DND-41 (cell line): ENCODE measurements around the gene KDSR.

Source experiments
- ATAC-seq: fragments of 200-7000 bp; cut with Tn5 transposase; 3 replicates; pipeline ENCODE4 v1.9.1; 2021; ENCODE audit warnings: low read depth; ENCODE audit not compliant: insufficient read depth
- DNase-seq: peaks from one replicate; pipeline ENCODE4 v3.0.0-alpha.2; 2020
- H2AFZ ChIP-seq: 2 replicates; pipeline ENCODE4 v1.6.0; 2012; ENCODE audit warnings: low read depth, low read length
- H3K27ac ChIP-seq: 2 replicates; pipeline ENCODE4 v1.5.1; 2012; ENCODE audit warnings: low read length, inconsistent platforms
- H3K27me3 ChIP-seq: fragments of 200-600 bp; sonication (generic); 2 replicates; pipeline ENCODE4 v1.6.0; 2012; ENCODE audit warnings: low read length, mild to moderate bottlenecking, inconsistent platforms; ENCODE audit not compliant: insufficient read depth, poor library complexity
- H3K36me3 ChIP-seq: 2 replicates; pipeline ENCODE4 v1.5.1; 2012; ENCODE audit warnings: low read length, inconsistent platforms; ENCODE audit not compliant: insufficient read depth
- H3K4me1 ChIP-seq: 2 replicates; pipeline ENCODE4 v1.5.1; 2012; ENCODE audit warnings: mild to moderate bottlenecking, low read length; ENCODE audit not compliant: insufficient read depth
- H3K4me2 ChIP-seq: 2 replicates; pipeline ENCODE4 v1.6.0; 2012; ENCODE audit warnings: mild to moderate bottlenecking, moderate library complexity, low read length, inconsistent platforms; ENCODE audit not compliant: insufficient read depth
- H3K4me3 ChIP-seq, 2 experiments: fragments of 200-600 bp in 1 of 2; shearing (Covaris generic) in 1 of 2; 2 replicates each; pipeline ENCODE4 v1.5.1; 2012 to 2016; ENCODE audit warnings: inconsistent platforms in 2 of 2, low read length in 2 of 2, mild to moderate bottlenecking in 2 of 2, low read depth in 1 of 2, moderate library complexity in 1 of 2
- H3K79me2 ChIP-seq: 2 replicates; pipeline ENCODE4 v1.6.0; 2012; ENCODE audit warnings: low read length, inconsistent platforms; ENCODE audit not compliant: insufficient read depth
- H3K9ac ChIP-seq: 2 replicates; pipeline ENCODE4 v1.6.0; 2012; ENCODE audit warnings: low read depth, mild to moderate bottlenecking, inconsistent platforms, low read length, moderate library complexity
- H3K9me3 ChIP-seq: 2 replicates; pipeline ENCODE4 v1.5.1; 2012; ENCODE audit warnings: low read length, moderate library complexity, mild to moderate bottlenecking, inconsistent platforms; ENCODE audit not compliant: insufficient read depth, severe bottlenecking
- H4K20me1 ChIP-seq: 2 replicates; pipeline ENCODE4 v1.6.0; 2012; ENCODE audit warnings: low read length; ENCODE audit not compliant: insufficient read depth
- CTCF ChIP-seq: IDR thresholded peaks from 2 replicates; pipeline ENCODE4 v1.5.1; 2012; ENCODE audit warnings: borderline replicate concordance, low read length, moderate library complexity, mild to moderate bottlenecking; ENCODE audit not compliant: poor library complexity, severe bottlenecking; ENCODE audit errors: extremely low read depth
- EZH2 ChIP-seq: IDR thresholded peaks from 3 replicates; pipeline ENCODE4 v1.6.1; 2012; ENCODE audit warnings: borderline replicate concordance, low read depth, mild to moderate bottlenecking, moderate library complexity, low read length, inconsistent platforms; ENCODE audit not compliant: severe bottlenecking

Gene KDSR

GRCh38 chr18:63402246-63403162 lies 35.5 kb upstream of the KDSR start:
- no peaks in the 10 kb centered on the region for H4K20me1 ChIP-seq
- no peak overlapping the region for H2AFZ ChIP-seq
- H3K79me2 ChIP-seq: peaks cover 7% of the 10 kb centered on the region; the same call in 1 of the 2 replicates
- H3K36me3 ChIP-seq: peaks cover 84% of the 10 kb centered on the region
- no peak overlapping the region for H3K27ac ChIP-seq
- no peaks in the 10 kb centered on the region for H3K27me3 ChIP-seq
- ATAC-seq: no peak
- H3K9me3 ChIP-seq: no peaks in the 10 kb centered on the region
- no peak overlapping the region for H3K4me2 ChIP-seq
- no peaks in the 10 kb centered on the region for H3K4me1 ChIP-seq
- TF ChIP-seq EZH2 (no peak), CTCF (no peak)
- DNase-seq: no peak
- no peak overlapping the region for H3K4me3 ChIP-seq
- no peak overlapping the region for H3K9ac ChIP-seq

GRCh38 chr18:63399300-63399699 lies 32.3 kb upstream of the KDSR start:
- ATAC-seq (no peak), DNase-seq (no peak)
- TF ChIP-seq EZH2 (no peak), CTCF (no peak)
- Histone ChIP-seq H4K20me1 (no peaks in the 10 kb centered on the region), H3K9me3 (no peaks in the 10 kb centered on the region), H3K79me2 (no peaks in the 10 kb centered on the region), H3K27ac (no peak overlapping the region), H2AFZ (no peak overlapping the region), H3K27me3 (no peaks in the 10 kb centered on the region), H3K9ac (no peak overlapping the region), H3K36me3 (peaks cover 96% of the 10 kb centered on the region), H3K4me1 (no peaks in the 10 kb centered on the region), H3K4me2 (no peak overlapping the region), H3K4me3 (no peak overlapping the region)

GRCh38 chr18:63397349-63397748 lies 30.3 kb upstream of the KDSR start:
- Histone ChIP-seq H3K9ac (no peak overlapping the region), H4K20me1 (no peaks in the 10 kb centered on the region), H3K4me3 (no peak overlapping the region), H3K36me3 (peaks cover 92% of the 10 kb centered on the region), H2AFZ (no peak overlapping the region), H3K4me2 (no peak overlapping the region), H3K4me1 (no peaks in the 10 kb centered on the region), H3K9me3 (no peaks in the 10 kb centered on the region), H3K27ac (no peak overlapping the region), H3K27me3 (no peaks in the 10 kb centered on the region), H3K79me2 (no peaks in the 10 kb centered on the region)
- DNase-seq (no peak), ATAC-seq (no peak)
- no peak for TF ChIP-seq EZH2
- TF ChIP-seq CTCF: no peak
